CD4-positive, alpha-beta T cell (primary cell): ENCODE results near the gene KCNAB2. TPM values are rescaled to one million over a fixed set of nuclear protein-coding genes. Genes with fewer than 3 reads are reported as not detected.

Experiments
- ATAC-seq: fragments of 200-7000 bp; cut with Tn5 transposase; one replicate; pipeline ENCODE4 v1.10.0; 2022; ENCODE audit warnings: mild to moderate bottlenecking; ENCODE audit not compliant: poor library complexity
- CTCF ChIA-PET: fragments of 350-600 bp; sonication (Branson Sonifier 250); formaldehyde crosslinking; loops from one replicate; lab custom pipeline; 2021; ENCODE audit warnings: antibody characterized with exemption, inconsistent platforms; lab: Charles Lee
- POLR2A ChIA-PET: fragments of 350-600 bp; sonication (Branson Sonifier 250); formaldehyde crosslinking; loops from one replicate; lab custom pipeline; 2021; ENCODE audit warnings: antibody characterized with exemption, inconsistent platforms; lab: Charles Lee
- DNase-seq, 14 experiments: peaks; one replicate each; pipeline ENCODE4 v3.0.0-alpha.2; 2013 to 2020; ENCODE audit warnings: mixed read lengths in 2 of 14
- H3K27ac ChIP-seq, 2 donors: one replicate each; pipeline versions ENCODE4 v1.5.1 to v1.7.0; 2013; ENCODE audit warnings: low read length in 2 of 2, low read depth in 1 of 2, mild to moderate bottlenecking in 1 of 2
- H3K27me3 ChIP-seq, 2 experiments: 1 replicate in 1 of 2; 2 replicates in 1 of 2; pipeline versions ENCODE4 v1.6.1 to v1.7.0; 2013; ENCODE audit warnings: low read length in 2 of 2, control low read depth in 1 of 2, mild to moderate bottlenecking in 1 of 2, moderate library complexity in 1 of 2; ENCODE audit not compliant: insufficient read depth in 2 of 2, control insufficient read depth in 1 of 2
- H3K36me3 ChIP-seq: one replicate; pipeline ENCODE4 v1.6.1; 2013; ENCODE audit warnings: low read length, control low read depth; ENCODE audit not compliant: insufficient read depth
- H3K4me1 ChIP-seq: one replicate; pipeline ENCODE4 v1.6.1; 2013; ENCODE audit warnings: low read length, control low read depth; ENCODE audit not compliant: insufficient read depth
- H3K4me3 ChIP-seq: one replicate; pipeline ENCODE4 v1.5.1; 2013; ENCODE audit warnings: mild to moderate bottlenecking, low read length, moderate library complexity
- H3K9me3 ChIP-seq, 2 experiments: 1 replicate in 1 of 2; 2 replicates in 1 of 2; pipeline versions ENCODE4 v1.6.1 to v1.7.0; 2013; ENCODE audit warnings: low read length in 2 of 2, mild to moderate bottlenecking in 2 of 2, control low read depth in 1 of 2, moderate library complexity in 1 of 2; ENCODE audit not compliant: control insufficient read depth in 1 of 2, insufficient read depth in 1 of 2
- H3K27ac Mint-ChIP-seq: one replicate; pipeline ENCODE4 v1.8.0; 2020; ENCODE audit warnings: mixed read lengths
- H3K27me3 Mint-ChIP-seq: one replicate; pipeline ENCODE4 v1.8.0; 2021; ENCODE audit warnings: mixed read lengths
- H3K36me3 Mint-ChIP-seq: one replicate; pipeline ENCODE4 v1.8.0; 2021; ENCODE audit warnings: low read depth, mixed read lengths
- H3K4me1 Mint-ChIP-seq: one replicate; pipeline ENCODE4 v1.8.0; 2021; ENCODE audit warnings: low read depth, mixed read lengths
- H3K4me3 Mint-ChIP-seq: one replicate; pipeline ENCODE4 v1.8.0; 2020; ENCODE audit warnings: mild to moderate bottlenecking, mixed read lengths
- H3K9me3 Mint-ChIP-seq: one replicate; pipeline ENCODE4 v1.8.0; 2020; ENCODE audit warnings: mixed read lengths
- intact Hi-C, 2 experiments: fragments of 100-400 bp; cut with DNase I in 1 of 2; cut with micrococcal nuclease in 1 of 2; formaldehyde crosslinking; loops; one replicate each; pipeline versions ENCODE4 v1.15.1 to v1.9.0; 2023 to 2025; cut with DNase I, micrococcal nuclease
- total RNA-seq, 174 experiments: library from RNA in 2 of 174; stranded (reverse) in 2 of 174; gene quantifications; one replicate each; pipeline ENCODE4 v1.2.3 and lab custom pipeline; 2021 to 2026
- TF ChIP-seq, protein P1 (sequence below): fragments of 200-600 bp; IDR thresholded peaks from one replicate; pipeline ENCODE4 v1.8.0; 2022; ENCODE audit warnings: antibody characterized with exemption, mild to moderate bottlenecking

The KCNAB2 gene
- total RNA-seq, 2 experiments from 2014 or later, result 147 to 155 TPM

DNA sequence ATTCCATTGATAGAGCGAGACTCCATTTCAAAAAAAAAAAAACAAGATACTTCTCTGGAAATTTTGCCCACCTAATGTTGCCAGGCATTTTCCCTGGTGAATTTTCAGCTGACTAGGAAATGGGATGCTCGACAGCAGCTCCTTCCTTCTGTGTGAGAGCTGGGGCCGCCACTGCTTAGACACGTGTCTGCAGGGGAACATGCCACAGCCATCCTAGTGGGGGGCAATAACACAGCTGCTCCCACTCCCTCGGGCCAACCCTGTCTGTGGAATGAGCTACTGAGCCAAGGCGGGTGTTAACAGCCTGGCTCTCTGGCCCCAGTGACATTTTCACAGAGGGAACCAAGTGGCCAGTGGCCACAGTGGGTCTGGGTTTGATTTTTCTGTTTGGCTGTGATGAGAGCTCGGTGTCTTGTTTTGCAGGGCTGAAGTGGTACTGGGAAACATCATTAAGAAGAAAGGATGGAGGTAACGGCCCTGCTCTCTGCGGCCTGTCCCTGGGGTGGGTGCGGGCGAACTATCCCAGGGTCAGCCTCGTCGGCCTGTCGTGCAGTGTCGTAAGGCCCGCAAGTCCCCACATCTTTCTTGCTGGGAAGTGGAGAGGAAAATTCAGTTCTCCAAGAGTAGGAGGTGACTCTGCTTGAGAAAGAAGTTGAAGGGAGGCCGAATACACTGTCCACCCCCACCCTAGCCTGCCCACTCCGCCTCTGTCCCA, 39.2 kb downstream of the KCNAB2 start:
- Histone ChIP-seq H3K4me1 (no peaks in the 10 kb centered on the region), H3K4me3 (no peak overlapping the region), H3K27ac (no peak overlapping the region), H3K36me3 (peaks cover 61% of the 10 kb centered on the region), H3K9me3 (no peaks in the 10 kb centered on the region), H3K27me3 (no peaks in the 10 kb centered on the region)
- Mint-ChIP-seq H3K36me3 (peaks cover 51% of the 10 kb centered on the region), H3K9me3 (no peaks in the 10 kb centered on the region), H3K27me3 (no peaks in the 10 kb centered on the region), H3K27ac (no peak overlapping the region), H3K4me1 (no peaks in the 10 kb centered on the region), H3K4me3 (no peak overlapping the region)
- ATAC-seq (no peak), DNase-seq (no peak)
- POLR2A ChIA-PET, result interaction anchor here (0.6 kb wide), 1 partner anchor 23 kb away, joined by 3 read pairs; no protein-coding TSS in a partner anchor
- TF ChIP-seq, protein P1, sequence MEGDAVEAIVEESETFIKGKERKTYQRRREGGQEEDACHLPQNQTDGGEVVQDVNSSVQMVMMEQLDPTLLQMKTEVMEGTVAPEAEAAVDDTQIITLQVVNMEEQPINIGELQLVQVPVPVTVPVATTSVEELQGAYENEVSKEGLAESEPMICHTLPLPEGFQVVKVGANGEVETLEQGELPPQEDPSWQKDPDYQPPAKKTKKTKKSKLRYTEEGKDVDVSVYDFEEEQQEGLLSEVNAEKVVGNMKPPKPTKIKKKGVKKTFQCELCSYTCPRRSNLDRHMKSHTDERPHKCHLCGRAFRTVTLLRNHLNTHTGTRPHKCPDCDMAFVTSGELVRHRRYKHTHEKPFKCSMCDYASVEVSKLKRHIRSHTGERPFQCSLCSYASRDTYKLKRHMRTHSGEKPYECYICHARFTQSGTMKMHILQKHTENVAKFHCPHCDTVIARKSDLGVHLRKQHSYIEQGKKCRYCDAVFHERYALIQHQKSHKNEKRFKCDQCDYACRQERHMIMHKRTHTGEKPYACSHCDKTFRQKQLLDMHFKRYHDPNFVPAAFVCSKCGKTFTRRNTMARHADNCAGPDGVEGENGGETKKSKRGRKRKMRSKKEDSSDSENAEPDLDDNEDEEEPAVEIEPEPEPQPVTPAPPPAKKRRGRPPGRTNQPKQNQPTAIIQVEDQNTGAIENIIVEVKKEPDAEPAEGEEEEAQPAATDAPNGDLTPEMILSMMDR, result no peak
- CTCF ChIA-PET, result no interaction called here
- intact Hi-C loops, result no loop called here

DNA sequence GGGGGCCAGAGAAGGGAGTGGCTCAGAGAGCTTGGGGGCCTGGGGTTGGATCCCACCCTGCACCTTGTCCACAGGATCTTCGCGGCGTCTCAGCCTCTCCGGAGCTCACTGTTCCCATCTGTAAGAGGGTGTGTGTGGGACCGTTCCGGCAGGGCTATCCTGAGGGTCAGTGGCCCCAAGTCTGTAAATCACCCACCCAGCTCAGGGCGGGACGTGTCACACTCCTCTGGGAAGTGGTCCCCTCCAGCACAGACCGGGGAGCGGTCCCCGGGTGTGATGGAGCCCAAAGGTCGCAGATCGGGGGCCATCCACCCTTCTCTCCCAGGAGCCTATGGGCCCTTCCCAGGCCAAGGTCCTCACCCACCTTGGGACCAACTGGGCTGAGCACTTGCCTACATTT, 40.0 kb downstream of the KCNAB2 start:
- peaks cover 47% of the 10 kb centered on the region for H3K36me3 Mint-ChIP-seq
- intact Hi-C loops, result no loop called here

GRCh38 chr1:6086358-6086757, 40.7 kb downstream of the KCNAB2 start:
- DNase-seq (no peak), ATAC-seq (no peak)
- Mint-ChIP-seq H3K9me3 (no peaks in the 10 kb centered on the region), H3K4me3 (no peak overlapping the region), H3K4me1 (no peaks in the 10 kb centered on the region), H3K27ac (no peak overlapping the region), H3K36me3 (peaks cover 46% of the 10 kb centered on the region), H3K27me3 (no peaks in the 10 kb centered on the region)
- intact Hi-C loops, result no loop called here
- Histone ChIP-seq H3K9me3 (no peaks in the 10 kb centered on the region), H3K27ac (no peak overlapping the region), H3K27me3 (no peaks in the 10 kb centered on the region), H3K36me3 (peaks cover 58% of the 10 kb centered on the region), H3K4me1 (no peaks in the 10 kb centered on the region), H3K4me3 (no peak overlapping the region)
- TF ChIP-seq, protein P1, result no peak
- CTCF ChIA-PET, result no interaction called here
- POLR2A ChIA-PET, result no interaction called here

More for the DNA sequence above, 40.0 kb downstream of the KCNAB2 start:
- Histone ChIP-seq H3K27me3 (no peaks in the 10 kb centered on the region), H3K36me3 (peaks cover 61% of the 10 kb centered on the region), H3K27ac (no peak overlapping the region), H3K4me1 (no peaks in the 10 kb centered on the region), H3K4me3 (no peak overlapping the region), H3K9me3 (no peaks in the 10 kb centered on the region)
- H3K4me3 Mint-ChIP-seq, result no peak overlapping the region
- TF ChIP-seq, protein P1, result no peak
- POLR2A ChIA-PET, result no interaction called here
- no peaks in the 10 kb centered on the region for H3K27me3 Mint-ChIP-seq
- H3K4me1 Mint-ChIP-seq, result no peaks in the 10 kb centered on the region
- no peaks in the 10 kb centered on the region for H3K9me3 Mint-ChIP-seq
- DNase-seq (no peak), ATAC-seq (no peak)
- CTCF ChIA-PET, result no interaction called here
- H3K27ac Mint-ChIP-seq, result no peak overlapping the region
